Type B pancreatic cell (in vitro differentiated cells): ENCODE results near the gene IGFL2. TPM values are rescaled to one million over a fixed set of nuclear protein-coding genes. Genes with fewer than 3 reads are reported as not detected.
A peak's percentile ranks its signal among the peaks of the same experiment; 100 is the strongest.
"Not testable (repeated sequence)": the region's sequence is repeated elsewhere in the genome, so short reads cannot be mapped to it uniquely, and the experiment has no call there.

Experiments used
- DNase-seq: peaks from one replicate; pipeline ENCODE4 v3.0.0; 2021; ENCODE audit warnings: mixed read lengths; ENCODE audit not compliant: unreplicated experiment; ENCODE audit errors: extremely low spot score
- H3K27ac Mint-ChIP-seq: 2 replicates; pipeline ENCODE4 v1.8.0; 2021; ENCODE audit warnings: mild to moderate bottlenecking, mixed read lengths
- H3K27me3 Mint-ChIP-seq: 2 replicates; pipeline ENCODE4 v1.8.0; 2021; ENCODE audit warnings: mixed read lengths
- H3K36me3 Mint-ChIP-seq: 2 replicates; pipeline ENCODE4 v1.8.0; 2021; ENCODE audit warnings: mixed read lengths
- H3K4me1 Mint-ChIP-seq: one replicate; pipeline ENCODE4 v1.8.0; 2021; ENCODE audit warnings: mixed read lengths; ENCODE audit not compliant: unreplicated experiment
- H3K4me3 Mint-ChIP-seq: 2 replicates; pipeline ENCODE4 v1.8.0; 2021; ENCODE audit warnings: mild to moderate bottlenecking, mixed read lengths
- H3K9me3 Mint-ChIP-seq: 2 replicates; pipeline ENCODE4 v1.8.0; 2021; ENCODE audit warnings: mixed read lengths
- total RNA-seq: library from RNA; stranded (reverse); gene quantifications from 2 replicates; pipeline ENCODE4 v1.2.1, GENCODE V29; 2021; ENCODE audit warnings: low replicate concordance
- TF ChIP-seq, protein P1 (sequence below): fragments of 200-600 bp; sonication (generic); conservative IDR thresholded peaks from 2 replicates; pipeline ENCODE4 v1.5.0; 2021; ENCODE audit warnings: antibody characterized with exemption, mild to moderate bottlenecking

The IGFL2 gene
- total RNA-seq, 1 donor from 2014 or later = 104 TPM

DNA sequence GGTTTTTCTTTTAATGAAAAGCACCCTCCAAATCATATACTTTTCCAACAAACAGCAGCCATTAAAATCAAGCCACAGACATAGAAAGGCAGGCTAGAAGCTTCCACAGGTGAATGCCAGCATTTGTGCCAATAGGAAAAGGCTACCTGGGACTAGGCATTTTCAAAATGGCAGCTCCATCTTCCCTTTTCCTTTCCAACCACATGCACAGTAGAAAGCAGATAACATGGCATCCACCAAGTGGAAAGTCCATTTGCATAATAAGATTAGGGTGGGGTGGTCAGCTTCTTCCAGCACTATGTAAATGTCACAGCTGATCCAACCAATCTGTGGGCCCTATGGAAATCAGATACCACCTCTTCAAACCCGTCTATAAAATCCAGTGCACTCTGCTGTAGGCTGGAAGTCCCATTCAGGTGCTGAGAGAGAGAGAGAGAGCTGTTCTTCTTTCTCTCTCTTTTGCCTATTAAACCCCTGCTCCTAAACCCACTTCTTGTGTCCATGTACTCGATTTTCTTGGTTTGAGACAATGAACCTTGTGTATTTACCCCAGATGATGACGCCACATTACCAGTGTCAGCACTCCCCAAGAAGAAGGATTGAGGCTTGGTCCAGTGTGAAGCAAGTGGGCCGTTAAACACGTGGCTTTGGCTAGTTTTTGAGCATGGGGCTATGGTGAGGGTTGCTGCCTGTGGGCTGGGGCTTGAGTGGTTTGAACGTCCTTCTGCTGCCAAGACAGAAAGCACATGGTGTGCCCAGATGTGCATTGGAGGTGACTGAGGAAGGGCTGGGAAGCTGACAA is 57.3 kb downstream of the IGFL2 start:
- no peak for DNase-seq
- Mint-ChIP-seq H3K36me3 (peaks cover 11% of the 10 kb centered on the region), H3K27ac (peak overlapping the region; percentile 66), H3K4me1 (peaks cover 18% of the 10 kb centered on the region), H3K4me3 (no peak overlapping the region), H3K9me3 (no peaks in the 10 kb centered on the region), H3K27me3 (peaks cover 19% of the 10 kb centered on the region)
- TF ChIP-seq, protein P1, sequence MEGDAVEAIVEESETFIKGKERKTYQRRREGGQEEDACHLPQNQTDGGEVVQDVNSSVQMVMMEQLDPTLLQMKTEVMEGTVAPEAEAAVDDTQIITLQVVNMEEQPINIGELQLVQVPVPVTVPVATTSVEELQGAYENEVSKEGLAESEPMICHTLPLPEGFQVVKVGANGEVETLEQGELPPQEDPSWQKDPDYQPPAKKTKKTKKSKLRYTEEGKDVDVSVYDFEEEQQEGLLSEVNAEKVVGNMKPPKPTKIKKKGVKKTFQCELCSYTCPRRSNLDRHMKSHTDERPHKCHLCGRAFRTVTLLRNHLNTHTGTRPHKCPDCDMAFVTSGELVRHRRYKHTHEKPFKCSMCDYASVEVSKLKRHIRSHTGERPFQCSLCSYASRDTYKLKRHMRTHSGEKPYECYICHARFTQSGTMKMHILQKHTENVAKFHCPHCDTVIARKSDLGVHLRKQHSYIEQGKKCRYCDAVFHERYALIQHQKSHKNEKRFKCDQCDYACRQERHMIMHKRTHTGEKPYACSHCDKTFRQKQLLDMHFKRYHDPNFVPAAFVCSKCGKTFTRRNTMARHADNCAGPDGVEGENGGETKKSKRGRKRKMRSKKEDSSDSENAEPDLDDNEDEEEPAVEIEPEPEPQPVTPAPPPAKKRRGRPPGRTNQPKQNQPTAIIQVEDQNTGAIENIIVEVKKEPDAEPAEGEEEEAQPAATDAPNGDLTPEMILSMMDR = no peak

DNA sequence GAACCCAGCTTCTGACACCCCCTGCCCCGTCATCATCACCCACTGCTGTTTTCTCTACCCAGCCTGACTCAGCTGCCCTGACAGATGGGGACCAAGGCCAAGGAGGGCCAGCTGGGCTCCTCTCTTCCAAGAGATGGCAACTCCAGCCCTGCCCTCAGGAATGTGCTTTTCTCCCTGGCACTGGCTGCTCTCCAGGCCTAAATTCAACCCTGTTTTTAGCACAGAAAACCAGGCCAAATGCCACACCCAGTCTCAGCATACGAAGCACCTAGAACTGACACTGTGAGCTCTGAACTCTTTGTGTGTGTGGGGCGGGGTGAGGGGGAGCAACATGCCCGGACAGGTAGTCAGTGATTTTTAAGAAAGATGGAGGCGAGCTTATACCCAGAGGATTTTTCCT is 58.1 kb downstream of the IGFL2 start:
- no peak overlapping the region for H3K4me3 Mint-ChIP-seq
- peaks cover 11% of the 10 kb centered on the region for H3K36me3 Mint-ChIP-seq
- DNase-seq = no peak
- H3K27ac Mint-ChIP-seq = peak overlapping the region; percentile 66
- peaks cover 23% of the 10 kb centered on the region for H3K4me1 Mint-ChIP-seq
- H3K27me3 Mint-ChIP-seq = peaks cover 16% of the 10 kb centered on the region
- TF ChIP-seq, protein P1 = no peak
- H3K9me3 Mint-ChIP-seq = no peaks in the 10 kb centered on the region

DNA sequence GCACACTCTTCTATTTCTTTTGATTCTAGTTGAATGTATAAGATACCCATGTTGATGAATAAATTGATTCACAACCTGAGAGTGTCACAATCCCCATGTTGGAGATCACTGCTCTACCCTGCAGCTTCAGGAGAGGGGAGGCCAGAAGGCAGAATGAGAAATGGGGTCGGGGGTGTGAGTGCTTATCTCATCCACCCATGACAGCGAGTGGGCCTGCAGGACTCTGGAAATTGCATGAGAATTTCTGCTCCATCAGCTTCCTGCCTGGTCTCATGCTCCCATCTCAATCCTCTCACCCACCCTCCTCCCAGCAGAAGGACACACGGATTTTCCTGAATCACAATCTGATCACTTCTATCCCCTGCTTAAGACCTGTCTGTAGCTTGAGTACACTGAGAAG is 58.6 kb downstream of the IGFL2 start:
- TF ChIP-seq, protein P1 = no peak
- Mint-ChIP-seq H3K27ac (peak overlapping the region; percentile 53), H3K4me3 (no peak overlapping the region), H3K9me3 (no peaks in the 10 kb centered on the region), H3K36me3 (peaks cover 11% of the 10 kb centered on the region), H3K4me1 (peaks cover 19% of the 10 kb centered on the region), H3K27me3 (peaks cover 12% of the 10 kb centered on the region)
- DNase-seq = no peak

DNA sequence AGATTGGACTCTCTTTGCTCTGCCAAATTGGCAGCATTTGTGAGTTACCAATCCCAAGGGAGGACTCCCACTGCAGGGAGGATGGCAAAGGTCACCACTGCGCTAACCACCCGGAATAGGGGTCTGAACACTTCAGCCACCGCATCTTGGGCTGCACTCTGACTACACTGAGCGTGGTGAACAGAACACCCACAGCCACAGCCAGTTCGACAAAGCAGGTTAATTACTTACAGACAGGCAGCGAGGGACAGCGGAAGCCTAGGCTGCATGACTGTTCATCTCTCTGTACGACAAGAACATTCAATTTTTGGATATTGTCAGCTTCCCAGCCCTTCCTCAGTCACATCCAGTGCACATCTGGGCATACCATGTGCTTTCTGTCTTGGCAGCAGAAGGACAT is 59.8 kb downstream of the IGFL2 start:
- peak overlapping the region; percentile 14 for H3K4me3 Mint-ChIP-seq
- DNase-seq, H3K36me3 Mint-ChIP-seq, H3K27me3 Mint-ChIP-seq, H3K9me3 Mint-ChIP-seq: not testable (repeated sequence)
- H3K4me1 Mint-ChIP-seq = peaks cover 12% of the 10 kb centered on the region
- H3K27ac Mint-ChIP-seq = peak overlapping the region; percentile 95

- H3K4me1 Mint-ChIP-seq = peaks cover 12% of the 10 kb centered on the region
- H3K36me3 Mint-ChIP-seq = no peaks in the 10 kb centered on the region
- DNase-seq = no peak
- no peaks in the 10 kb centered on the region for H3K9me3 Mint-ChIP-seq
- peaks cover 11% of the 10 kb centered on the region for H3K27me3 Mint-ChIP-seq
- peak overlapping the region; percentile 66 for H3K4me3 Mint-ChIP-seq
- TF ChIP-seq, protein P1 = no peak
- peak overlapping the region; percentile 95 for H3K27ac Mint-ChIP-seq
Measured at GRCh38 chr19:46209051-46209450, 61.0 kb downstream of the IGFL2 start.

GRCh38 chr19:46209472-46209871 is 61.4 kb downstream of the IGFL2 start:
- no peak for DNase-seq
- H3K4me1 Mint-ChIP-seq = peaks cover 12% of the 10 kb centered on the region
- H3K36me3 Mint-ChIP-seq = no peaks in the 10 kb centered on the region
- H3K4me3 Mint-ChIP-seq = peak overlapping the region; percentile 66
- H3K27me3 Mint-ChIP-seq = peaks cover 11% of the 10 kb centered on the region
- TF ChIP-seq, protein P1 = no peak
- peak overlapping the region; percentile 95 for H3K27ac Mint-ChIP-seq
- H3K9me3 Mint-ChIP-seq = no peaks in the 10 kb centered on the region
